Peyer's patch (tissue), 4 donors: ENCODE measurements around the gene GPR176.

Experiments
- CTCF ChIP-seq, 6 experiments: fragments of 450-650 bp in 4 of 6; fragments of 200-600 bp in 2 of 6; sonication (generic) in 1 of 6; IDR thresholded peaks; one replicate each; pipeline ENCODE4 v1.5.1; 2017 to 2019; ENCODE audit warnings: antibody characterized with exemption in 6 of 6, mild to moderate bottlenecking in 3 of 6, moderate library complexity in 1 of 6
- POLR2A ChIP-seq, 2 donors: fragments of 450-650 bp; IDR thresholded peaks; one replicate each; pipeline ENCODE4 v1.5.1; 2017; ENCODE audit warnings: antibody characterized with exemption in 2 of 2, mild to moderate bottlenecking in 2 of 2, moderate library complexity in 2 of 2

- TF ChIP-seq CTCF (IDR thresholded peaks at IDR 0.05): no peak
- no peak for TF ChIP-seq POLR2A (IDR thresholded peaks at IDR 0.05)
Measured at GRCh38 chr15:39921274-39921638, 1.2 kb upstream of the GPR176 start.
